HUES64 (cell line): ENCODE measurements around the gene CIDEB.

Source experiments
- H3K27ac ChIP-seq: 2 replicates; pipeline ENCODE4 v1.7.0; 2013; ENCODE audit warnings: low read depth, low read length, inconsistent platforms
- H3K27me3 ChIP-seq: 2 replicates; pipeline ENCODE4 v1.6.1; 2013; ENCODE audit warnings: mild to moderate bottlenecking, low read length; ENCODE audit not compliant: insufficient read depth
- H3K36me3 ChIP-seq: 2 replicates; pipeline ENCODE4 v1.6.1; 2013; ENCODE audit warnings: mild to moderate bottlenecking, low read length; ENCODE audit not compliant: insufficient read depth
- H3K4me1 ChIP-seq: 2 replicates; pipeline ENCODE4 v1.6.1; 2013; ENCODE audit warnings: mild to moderate bottlenecking, low read length, moderate library complexity; ENCODE audit not compliant: insufficient read depth
- H3K4me3 ChIP-seq: 2 replicates; pipeline ENCODE4 v1.5.1; 2013; ENCODE audit warnings: mild to moderate bottlenecking, low read length, moderate library complexity
- H3K9ac ChIP-seq: 2 replicates; pipeline ENCODE4 v1.6.1; 2013; ENCODE audit warnings: mild to moderate bottlenecking, low read depth, low read length
- H3K9me3 ChIP-seq: 2 replicates; pipeline ENCODE4 v1.6.1; 2013; ENCODE audit warnings: low read depth, low read length; ENCODE audit not compliant: insufficient read depth
- WGBS: fragments of 150-250, 120-280 bp; methylation state at CpG from one replicate; pipeline ENCODE4 v1.1.7; 2013; ENCODE audit warnings: missing lambda C conversion rate; 5-methylcytosine and 5-hydroxymethylcytosine counted together

Gene CIDEB

DNA sequence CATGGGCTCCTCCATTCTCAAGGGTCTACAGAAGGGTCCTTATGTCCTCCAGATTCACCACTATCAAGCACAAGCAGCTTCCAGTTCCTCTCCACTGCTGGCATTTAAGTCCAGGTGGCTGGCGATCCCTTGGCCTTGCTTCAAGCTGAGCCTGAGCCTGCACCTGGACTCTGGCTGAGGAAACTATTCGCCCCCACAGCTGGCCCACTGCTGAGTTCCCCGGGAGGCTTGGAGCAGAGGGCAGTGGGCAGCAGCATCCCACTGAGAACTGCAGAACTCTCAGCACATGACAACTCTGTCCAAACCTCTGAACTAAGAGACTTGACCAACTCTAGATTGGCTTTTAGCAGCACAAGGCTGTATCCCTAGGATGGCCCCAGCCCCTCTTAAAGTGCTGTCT, 25.0 kb downstream of the CIDEB start:
- H3K27me3 ChIP-seq = no peaks in the 10 kb centered on the region
- H3K9me3 ChIP-seq = no peaks in the 10 kb centered on the region
- WGBS = 80% methylated on average over 3 of the region's 3 CpGs
- H3K36me3 ChIP-seq = no peaks in the 10 kb centered on the region
- no peak overlapping the region for H3K27ac ChIP-seq
- H3K4me3 ChIP-seq = no peak overlapping the region
- H3K9ac ChIP-seq = no peak overlapping the region
- no peaks in the 10 kb centered on the region for H3K4me1 ChIP-seq

DNA sequence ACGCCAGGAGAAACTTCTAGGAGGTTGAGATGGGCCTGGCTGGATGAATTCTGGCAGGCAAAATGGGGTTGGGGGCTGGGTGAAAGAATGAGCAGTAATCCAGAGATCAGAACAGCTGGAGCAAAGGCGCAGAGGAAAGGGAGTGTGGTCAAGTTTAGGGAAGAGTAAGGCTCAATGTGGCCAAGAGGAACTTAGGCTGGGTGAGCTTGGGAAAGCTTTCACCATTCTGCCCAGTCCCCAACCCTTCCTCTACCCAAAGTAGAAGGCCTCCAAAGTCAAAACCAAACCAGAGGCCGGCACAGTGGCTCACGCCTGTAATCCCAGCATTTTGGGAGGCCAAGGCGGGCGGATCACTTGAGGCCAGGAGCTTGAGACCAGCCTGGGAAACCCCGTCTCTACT, 26.1 kb downstream of the CIDEB start:
- Histone ChIP-seq H3K36me3 (no peaks in the 10 kb centered on the region), H3K4me1 (no peaks in the 10 kb centered on the region), H3K9me3 (no peaks in the 10 kb centered on the region), H3K9ac (no peak overlapping the region), H3K27ac (no peak overlapping the region), H3K4me3 (no peak overlapping the region), H3K27me3 (no peaks in the 10 kb centered on the region)
- 90% methylated on average over 7 of the region's 7 CpGs for WGBS

GRCh38 chr14:24280797-24281460, 26.8 kb downstream of the CIDEB start:
- H3K9me3 ChIP-seq = no peaks in the 10 kb centered on the region
- no peaks in the 10 kb centered on the region for H3K27me3 ChIP-seq
- no peak overlapping the region for H3K9ac ChIP-seq
- WGBS = 92% methylated on average over 6 of the region's 6 CpGs
- H3K36me3 ChIP-seq = no peaks in the 10 kb centered on the region
- H3K4me1 ChIP-seq = no peaks in the 10 kb centered on the region
- no peak overlapping the region for H3K27ac ChIP-seq
- H3K4me3 ChIP-seq = no peak overlapping the region

GRCh38 chr14:24279301-24280186, 28.2 kb downstream of the CIDEB start:
- WGBS = 90% methylated on average over 11 of the region's 11 CpGs
- no peaks in the 10 kb centered on the region for H3K27me3 ChIP-seq

DNA sequence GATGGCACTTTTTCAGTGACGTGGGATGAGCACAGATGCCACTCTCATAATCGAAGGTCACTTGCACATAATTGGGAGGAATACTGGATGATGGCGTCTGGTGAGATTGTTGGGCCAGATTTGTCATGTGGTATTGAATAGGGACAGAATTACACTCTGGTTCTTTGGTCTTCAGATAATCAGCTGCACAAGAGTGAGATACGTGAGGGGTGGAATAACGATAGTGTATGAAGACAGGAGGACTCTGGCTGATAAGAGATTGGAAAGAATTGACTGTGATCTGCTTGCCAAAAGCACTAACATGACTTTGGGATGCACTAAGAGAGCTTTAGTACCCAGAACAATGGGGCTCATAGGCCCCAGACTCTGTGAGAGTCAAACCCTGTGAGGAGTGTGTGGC, 29.4 kb downstream of the CIDEB start:
- H3K9ac ChIP-seq = no peak overlapping the region
- no peaks in the 10 kb centered on the region for H3K27me3 ChIP-seq
- H3K9me3 ChIP-seq = no peaks in the 10 kb centered on the region
- H3K27ac ChIP-seq = no peak overlapping the region
- H3K36me3 ChIP-seq = no peaks in the 10 kb centered on the region
- no peak overlapping the region for H3K4me3 ChIP-seq
- H3K4me1 ChIP-seq = no peaks in the 10 kb centered on the region
- WGBS = 94% methylated on average over 5 of the region's 5 CpGs

More at GRCh38 chr14:24279301-24280186, 28.2 kb downstream of the CIDEB start:
- Histone ChIP-seq H3K9me3 (no peaks in the 10 kb centered on the region), H3K4me3 (no peak overlapping the region), H3K36me3 (no peaks in the 10 kb centered on the region), H3K9ac (no peak overlapping the region; the same call in 1 of the 2 replicates), H3K4me1 (no peaks in the 10 kb centered on the region), H3K27ac (no peak overlapping the region)

GRCh38 chr14:24277606-24278321, 30.0 kb downstream of the CIDEB start:
- Histone ChIP-seq H3K4me1 (no peaks in the 10 kb centered on the region), H3K9ac (no peak overlapping the region; the same call in 1 of the 2 replicates), H3K9me3 (no peaks in the 10 kb centered on the region), H3K36me3 (no peaks in the 10 kb centered on the region), H3K27me3 (no peaks in the 10 kb centered on the region), H3K4me3 (no peak overlapping the region), H3K27ac (no peak overlapping the region)
- WGBS = 94% methylated on average over 11 of the region's 11 CpGs

DNA sequence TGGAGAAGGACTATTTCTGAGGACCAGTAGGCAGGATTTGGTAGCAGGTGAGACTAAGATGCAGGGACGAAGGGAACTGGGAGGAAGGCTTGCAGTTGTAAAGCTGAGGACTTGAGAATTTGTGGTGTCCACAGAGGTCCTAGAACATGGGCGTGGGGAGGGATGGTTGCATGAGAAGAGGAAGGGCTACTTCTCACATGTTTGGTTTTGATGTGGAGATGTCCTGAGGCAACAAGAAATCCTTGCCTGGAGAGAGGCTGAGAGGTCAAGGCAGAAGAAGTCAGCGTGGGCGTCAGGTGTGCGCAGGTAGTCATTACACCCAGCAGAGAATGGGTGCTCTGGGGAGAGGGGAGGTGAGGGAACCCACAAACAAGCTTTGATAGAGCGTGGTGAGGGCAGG, 30.7 kb downstream of the CIDEB start:
- Histone ChIP-seq H3K4me3 (no peak overlapping the region), H3K9me3 (no peaks in the 10 kb centered on the region), H3K27ac (no peak overlapping the region), H3K36me3 (no peaks in the 10 kb centered on the region), H3K4me1 (no peaks in the 10 kb centered on the region), H3K9ac (no peak overlapping the region), H3K27me3 (no peaks in the 10 kb centered on the region)
- WGBS = 94% methylated on average over 6 of the region's 6 CpGs

GRCh38 chr14:24274101-24274543, 33.7 kb downstream of the CIDEB start:
- 88% methylated on average over 3 of the region's 3 CpGs for WGBS
- no peak overlapping the region for H3K9ac ChIP-seq
- H3K4me1 ChIP-seq = no peaks in the 10 kb centered on the region
- no peaks in the 10 kb centered on the region for H3K36me3 ChIP-seq
- H3K27ac ChIP-seq = no peak overlapping the region
- no peaks in the 10 kb centered on the region for H3K27me3 ChIP-seq
- no peaks in the 10 kb centered on the region for H3K9me3 ChIP-seq
- H3K4me3 ChIP-seq = no peak overlapping the region

- Histone ChIP-seq H3K9me3 (no peaks in the 10 kb centered on the region), H3K27ac (no peak overlapping the region), H3K27me3 (no peaks in the 10 kb centered on the region), H3K9ac (no peak overlapping the region), H3K4me3 (no peak overlapping the region), H3K4me1 (no peaks in the 10 kb centered on the region), H3K36me3 (no peaks in the 10 kb centered on the region)
- WGBS = 83% methylated on average over 2 of the region's 3 CpGs
These were observed 34.3 kb downstream of the CIDEB start for GRCh38 chr14:24273422-24273998.

GRCh38 chr14:24272467-24272866, 35.3 kb downstream of the CIDEB start:
- Histone ChIP-seq H3K27me3 (no peaks in the 10 kb centered on the region), H3K4me1 (no peaks in the 10 kb centered on the region), H3K36me3 (0 out of 2 replicates have a peak, but pooled peaks cover 4% of the 10 kb centered on the region), H3K9me3 (no peaks in the 10 kb centered on the region), H3K27ac (no peak overlapping the region), H3K4me3 (no peak overlapping the region), H3K9ac (no peak overlapping the region)
- WGBS = 86% methylated on average over 2 of the region's 2 CpGs
